Measurements from ENCODE around the gene CASP4. TPM values are rescaled to one million over a fixed set of nuclear protein-coding genes. Genes with fewer than 3 reads are reported as not detected.

CASP4 gene
- total and polyA plus RNA-seq, 4 donors, result 15.5 to 39.0 (median 22.7) TPM

DNA sequence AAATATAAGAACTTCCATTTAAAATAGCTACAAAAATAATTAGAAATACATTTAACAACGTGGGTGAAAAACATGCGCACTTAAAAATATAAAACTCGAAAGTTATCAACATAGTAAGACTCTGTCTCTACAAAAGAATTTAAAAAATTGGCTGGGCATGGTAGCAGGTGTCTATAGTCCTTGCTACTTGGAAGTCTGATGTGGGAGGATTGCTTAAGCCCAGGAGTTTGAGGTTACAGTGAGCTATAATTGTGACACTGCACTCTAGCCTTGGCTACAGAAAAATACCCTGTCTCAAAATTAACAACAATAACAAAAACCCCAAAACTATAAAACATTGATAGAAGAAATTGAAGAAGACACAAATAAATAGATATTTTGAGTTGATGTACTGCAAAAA, 56.3 kb downstream of the CASP4 start (continued):
- TF ChIP-seq JUND (IDR thresholded peaks at IDR 0.05), result no peak

DNA sequence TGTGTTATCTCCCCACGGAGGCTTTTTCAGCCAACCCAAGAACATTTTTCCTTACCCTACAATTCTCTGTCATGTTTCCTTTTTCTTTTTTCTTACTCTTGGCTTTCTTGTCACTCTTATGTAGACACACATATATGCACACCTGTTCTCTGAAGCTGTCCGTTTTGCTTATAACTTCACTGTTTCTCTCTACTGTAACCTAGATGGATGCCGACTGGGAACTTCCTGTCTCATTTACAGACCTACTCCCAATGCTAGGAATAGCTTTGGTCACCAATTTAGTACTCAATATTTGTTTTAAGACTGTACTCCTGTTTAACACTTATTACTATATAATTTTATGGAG, 60.2 kb downstream of the CASP4 start:
- Histone ChIP-seq H3K9me3 (ENCODE audit: control insufficient read depth in 4 of 4, low read length in 3 of 4) (no peaks in the 10 kb centered on the region), H3K27ac (ENCODE audit: low read depth in 1 of 2, low read length in 2 of 2) (no peak overlapping the region), H3K4me1 (ENCODE audit: control insufficient read depth in 4 of 4, insufficient read depth in 4 of 4, low read length in 3 of 4) (no peaks in the 10 kb centered on the region), H3K4me3 (ENCODE audit: low read depth in 1 of 3, low read length in 3 of 3) (no peak overlapping the region), H3K27me3 (ENCODE audit: control insufficient read depth in 4 of 4, insufficient read depth in 4 of 4, low read length in 3 of 4) (peaks cover 0 to 2% (median 0%) of the 10 kb centered on the region in 4 donors), H3K36me3 (ENCODE audit: control insufficient read depth in 4 of 4, insufficient read depth in 3 of 4, low read depth in 1 of 4, low read length in 3 of 4) (no peaks in the 10 kb centered on the region), H3K9ac (ENCODE audit: low read depth in 1 of 2, low read length in 2 of 2) (no peak overlapping the region)
- DNase-seq (ENCODE audit: low spot score), result no peak
- WGBS, result 82% methylated on average over 3 of the region's 3 CpGs
- TF ChIP-seq YY1 (IDR thresholded peaks at IDR 0.05) (no peak), FOXA1 (IDR thresholded peaks at IDR 0.05) (no peak), HNF4G (IDR thresholded peaks at IDR 0.05) (no peak), RXRA (IDR thresholded peaks at IDR 0.05) (no peak), RAD21 (IDR thresholded peaks at IDR 0.05) (no peak), GABPA (IDR thresholded peaks at IDR 0.05 in 1 of 2, conservative IDR thresholded peaks at IDR 0.05 in 1 of 2) (no peak), JUND (IDR thresholded peaks at IDR 0.05) (no peak), NR2F2 (IDR thresholded peaks at IDR 0.05) (no peak)
- TF ChIP-seq, protein P1, sequence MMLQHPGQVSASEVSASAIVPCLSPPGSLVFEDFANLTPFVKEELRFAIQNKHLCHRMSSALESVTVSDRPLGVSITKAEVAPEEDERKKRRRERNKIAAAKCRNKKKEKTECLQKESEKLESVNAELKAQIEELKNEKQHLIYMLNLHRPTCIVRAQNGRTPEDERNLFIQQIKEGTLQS (IDR thresholded peaks at IDR 0.05), result no peak

DNA sequence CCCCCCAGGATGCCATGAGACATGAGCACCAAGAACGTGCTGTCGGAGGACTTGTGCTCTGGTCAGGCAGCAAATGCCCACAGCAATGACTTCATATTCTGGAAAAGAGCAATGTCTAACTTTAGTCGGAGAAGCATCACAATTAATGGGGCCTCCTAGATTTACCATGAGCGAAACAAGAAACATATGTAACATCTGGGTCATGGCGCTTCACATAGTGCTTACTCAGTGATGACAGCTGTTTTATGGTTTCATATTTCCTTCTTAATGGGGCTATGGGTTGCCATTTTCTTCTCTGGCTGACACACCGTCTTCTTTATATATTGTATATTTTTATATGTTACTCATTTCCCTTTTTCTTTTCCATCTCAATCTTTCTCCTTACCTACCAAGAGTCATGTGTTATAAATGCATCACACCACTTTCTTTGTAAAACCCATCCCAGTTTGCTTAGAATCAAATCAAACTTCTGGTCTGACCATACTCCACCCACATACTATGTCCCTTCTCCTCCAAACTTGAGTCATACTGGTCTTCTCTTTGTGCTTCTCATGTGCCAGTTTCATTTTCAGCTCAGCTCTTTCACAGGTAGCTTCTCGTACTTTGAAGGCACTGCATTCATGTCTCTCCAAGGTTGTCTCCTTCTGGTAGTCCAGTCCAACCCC, 60.7 kb downstream of the CASP4 start:
- H3K27ac ChIP-seq (ENCODE audit: low read depth in 1 of 2, low read length in 2 of 2), result no peak overlapping the region
- TF ChIP-seq GABPA (IDR thresholded peaks at IDR 0.05 in 1 of 2, conservative IDR thresholded peaks at IDR 0.05 in 1 of 2) (no peak), FOXA2 (IDR thresholded peaks at IDR 0.05) (no peak), YY1 (IDR thresholded peaks at IDR 0.05) (no peak)
- TF ChIP-seq, protein P2, sequence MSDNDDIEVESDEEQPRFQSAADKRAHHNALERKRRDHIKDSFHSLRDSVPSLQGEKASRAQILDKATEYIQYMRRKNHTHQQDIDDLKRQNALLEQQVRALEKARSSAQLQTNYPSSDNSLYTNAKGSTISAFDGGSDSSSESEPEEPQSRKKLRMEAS (IDR thresholded peaks at IDR 0.05), result no peak
- TF ChIP-seq, protein P1 (IDR thresholded peaks at IDR 0.05), result no peak
- 78% methylated on average over 7 of the region's 7 CpGs for WGBS

DNA sequence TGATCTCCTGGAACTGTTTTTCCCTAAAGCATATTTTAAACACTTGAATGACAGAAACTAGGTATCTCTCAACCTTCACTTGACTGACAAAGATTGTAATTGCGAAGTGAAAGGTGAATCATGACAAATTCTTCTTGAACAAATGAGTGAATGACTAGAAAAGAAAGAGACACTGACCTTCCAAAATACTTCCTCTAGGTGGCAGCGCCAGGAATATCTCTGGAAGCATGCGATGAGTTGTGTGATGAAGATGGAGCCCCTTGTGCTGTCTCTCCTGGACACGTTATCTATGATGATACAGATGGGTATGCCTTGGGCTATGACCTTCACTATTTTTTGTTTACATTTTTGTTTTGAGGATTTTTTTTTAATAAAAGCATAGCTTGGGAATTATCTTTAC, 63.1 kb downstream of the CASP4 start:
- no peak for DNase-seq (ENCODE audit: low spot score)
- no peaks in the 10 kb centered on the region for H3K36me3 ChIP-seq (ENCODE audit: control insufficient read depth in 4 of 4, insufficient read depth in 3 of 4, low read depth in 1 of 4, low read length in 3 of 4)
- no peak overlapping the region for H3K9ac ChIP-seq (ENCODE audit: low read depth in 1 of 2, low read length in 2 of 2)
- H3K4me1 ChIP-seq (ENCODE audit: control insufficient read depth in 4 of 4, insufficient read depth in 4 of 4, low read length in 3 of 4), result no peaks in the 10 kb centered on the region
- WGBS, result 80% methylated on average over 4 of the region's 4 CpGs
- no peak overlapping the region for H3K4me3 ChIP-seq (ENCODE audit: low read depth in 1 of 3, low read length in 3 of 3)
- peak; percentile 32 to 37 for TF ChIP-seq RAD21 (IDR thresholded peaks at IDR 0.05)
- no peak for TF ChIP-seq YY1 (IDR thresholded peaks at IDR 0.05)
- TF ChIP-seq FOXA1 (IDR thresholded peaks at IDR 0.05), result no peak
- no peaks in the 10 kb centered on the region for H3K9me3 ChIP-seq (ENCODE audit: control insufficient read depth in 4 of 4, low read length in 3 of 4)
- peaks cover 0 to 2% (median 0%) of the 10 kb centered on the region in 4 donors for H3K27me3 ChIP-seq (ENCODE audit: control insufficient read depth in 4 of 4, insufficient read depth in 4 of 4, low read length in 3 of 4)
- no peak overlapping the region for H3K27ac ChIP-seq (ENCODE audit: low read depth in 1 of 2, low read length in 2 of 2)

More for the DNA sequence above, 60.7 kb downstream of the CASP4 start:
- Histone ChIP-seq H3K4me3 (ENCODE audit: low read depth in 1 of 3, low read length in 3 of 3) (no peak overlapping the region), H3K9me3 (ENCODE audit: control insufficient read depth in 4 of 4, low read length in 3 of 4) (no peaks in the 10 kb centered on the region), H3K4me1 (ENCODE audit: control insufficient read depth in 4 of 4, insufficient read depth in 4 of 4, low read length in 3 of 4) (no peaks in the 10 kb centered on the region), H3K36me3 (ENCODE audit: control insufficient read depth in 4 of 4, insufficient read depth in 3 of 4, low read depth in 1 of 4, low read length in 3 of 4) (no peaks in the 10 kb centered on the region), H3K9ac (ENCODE audit: low read depth in 1 of 2, low read length in 2 of 2) (no peak overlapping the region), H3K27me3 (ENCODE audit: control insufficient read depth in 4 of 4, insufficient read depth in 4 of 4, low read length in 3 of 4) (peaks cover 0 to 2% (median 0%) of the 10 kb centered on the region in 4 donors)
- DNase-seq (ENCODE audit: low spot score), result no peak

GRCh38 chr11:104899226-104899625, 69.1 kb downstream of the CASP4 start:
- H3K9ac ChIP-seq (ENCODE audit: low read depth in 1 of 2, low read length in 2 of 2), result no peak overlapping the region
- no peaks in the 10 kb centered on the region for H3K36me3 ChIP-seq (ENCODE audit: control insufficient read depth in 4 of 4, insufficient read depth in 3 of 4, low read depth in 1 of 4, low read length in 3 of 4)
- TF ChIP-seq HNF4G (IDR thresholded peaks at IDR 0.05), result no peak
- TF ChIP-seq JUND (IDR thresholded peaks at IDR 0.05), result no peak
- no peak for TF ChIP-seq TAF1 (conservative IDR thresholded peaks at IDR 0.05)
- no peak for TF ChIP-seq GABPA (IDR thresholded peaks at IDR 0.05 in 1 of 2, conservative IDR thresholded peaks at IDR 0.05 in 1 of 2)
- TF ChIP-seq SP1 (IDR thresholded peaks at IDR 0.05), result no peak
- TF ChIP-seq, protein P2 (IDR thresholded peaks at IDR 0.05), result no peak
- TF ChIP-seq FOXA1 (IDR thresholded peaks at IDR 0.05), result no peak
- TF ChIP-seq EGR1 (IDR thresholded peaks at IDR 0.05; ENCODE audit: low read depth in 2 of 2), result no peak
- no peak for TF ChIP-seq RXRA (IDR thresholded peaks at IDR 0.05)
- no peak for DNase-seq (ENCODE audit: low spot score)
- no peak overlapping the region for H3K4me3 ChIP-seq (ENCODE audit: low read depth in 1 of 3, low read length in 3 of 3)
- H3K27me3 ChIP-seq (ENCODE audit: control insufficient read depth in 4 of 4, insufficient read depth in 4 of 4, low read length in 3 of 4), result peaks cover 0 to 2% (median 0%) of the 10 kb centered on the region in 4 donors
- no peak overlapping the region for H3K27ac ChIP-seq (ENCODE audit: low read depth in 1 of 2, low read length in 2 of 2)
- H3K9me3 ChIP-seq (ENCODE audit: control insufficient read depth in 4 of 4, low read length in 3 of 4), result no peaks in the 10 kb centered on the region
- no peaks in the 10 kb centered on the region for H3K4me1 ChIP-seq (ENCODE audit: control insufficient read depth in 4 of 4, insufficient read depth in 4 of 4, low read length in 3 of 4)
